Pons (tissue), 1 donor: ENCODE measurements around the gene OTC.

Experiments used
- DNase-seq: peaks from one replicate; pipeline ENCODE4 v3.0.0-alpha.2; 2016; ENCODE audit warnings: low spot score

OTC gene

GRCh38 chrX:38357747-38358673 is 5.6 kb downstream of the OTC start:
- DNase-seq: no peak

DNA sequence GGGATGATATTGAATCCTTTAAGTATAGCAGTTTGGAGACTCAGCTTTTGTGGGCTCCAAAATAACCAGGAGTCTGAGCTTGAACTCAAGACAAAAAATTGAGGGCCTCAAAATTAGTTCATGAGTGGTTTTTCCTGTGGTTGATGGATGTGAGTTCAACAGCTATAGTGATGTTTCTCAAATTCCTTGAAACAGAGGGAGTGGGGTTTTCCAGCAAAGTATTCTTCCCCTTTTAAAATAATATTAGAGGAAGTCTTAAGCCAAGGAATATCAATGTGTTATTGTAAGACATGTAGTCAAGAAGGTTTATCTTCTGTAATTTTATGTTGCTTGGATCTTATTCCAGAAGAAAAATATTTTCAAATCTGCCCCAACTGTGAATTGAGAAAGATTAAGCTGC is 10.6 kb downstream of the OTC start:
- no peak for DNase-seq

GRCh38 chrX:38365954-38366353 is 13.6 kb downstream of the OTC start:
- DNase-seq: peak; percentile 36

- no peak for DNase-seq
Observed at GRCh38 chrX:38368774-38369173, 16.4 kb downstream of the OTC start.

- no peak for DNase-seq
Observed at GRCh38 chrX:38371641-38372040, 19.2 kb downstream of the OTC start.

- DNase-seq: no peak
Observed at GRCh38 chrX:38374431-38374830, 22.0 kb downstream of the OTC start.

DNA sequence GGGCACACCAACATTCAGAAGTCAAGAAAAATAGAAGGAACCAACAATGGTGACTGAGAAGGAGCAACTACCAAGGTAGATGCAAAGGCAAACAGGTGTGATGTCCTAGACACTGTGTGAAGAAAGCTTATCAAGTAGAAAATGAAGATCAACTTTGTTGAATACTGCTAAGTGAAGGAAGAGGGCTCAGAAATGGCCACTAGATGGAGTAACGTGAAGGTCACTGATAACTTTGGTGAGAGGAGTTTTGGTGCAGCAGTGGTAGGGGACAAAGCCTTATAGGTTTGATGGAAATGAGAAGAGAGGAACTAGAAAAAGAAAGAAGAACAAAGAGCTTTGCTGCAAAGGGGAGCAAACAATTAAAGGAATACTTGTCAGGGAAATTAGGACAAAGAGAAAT is 23.5 kb downstream of the OTC start:
- no peak for DNase-seq

DNA sequence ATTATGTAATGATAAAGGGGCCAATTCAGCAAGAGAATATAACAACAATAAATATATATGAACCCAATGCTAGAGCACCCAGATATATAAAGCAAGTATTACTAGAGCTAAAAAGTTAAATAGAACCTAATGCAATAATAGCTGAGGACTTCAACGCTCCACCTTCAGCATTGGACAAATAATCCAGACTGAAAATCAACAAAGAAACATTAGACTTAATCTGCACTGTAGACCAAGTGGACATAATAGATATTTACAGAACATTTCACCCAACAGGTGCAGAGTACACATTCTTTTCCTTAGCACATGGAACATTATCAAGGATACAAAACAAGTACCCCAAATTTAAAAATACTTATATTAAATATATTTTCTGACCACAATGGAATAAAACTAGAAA is 24.3 kb downstream of the OTC start:
- DNase-seq: no peak

- no peak for DNase-seq
Observed at GRCh38 chrX:38379088-38379487, 26.7 kb downstream of the OTC start.

DNA sequence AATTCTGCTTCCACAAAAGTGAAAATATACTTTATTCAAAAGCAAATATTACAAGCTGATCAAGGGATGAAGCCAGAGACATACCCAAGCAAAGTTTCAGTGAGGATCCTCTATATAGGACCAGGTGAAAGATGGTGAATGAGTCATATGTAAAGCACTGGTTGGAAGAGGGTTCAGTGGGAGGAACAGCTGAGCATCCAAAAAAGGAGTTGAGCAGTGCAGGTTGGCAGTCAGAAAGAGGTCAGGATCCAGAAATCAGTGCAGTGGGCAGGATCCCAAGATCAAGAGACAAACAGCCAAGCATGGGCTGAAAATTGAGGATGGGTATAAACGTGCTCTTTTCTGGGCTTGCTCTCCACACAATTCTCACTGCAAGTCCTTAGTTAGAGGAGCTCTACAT is 30.3 kb downstream of the OTC start:
- DNase-seq: no peak

DNA sequence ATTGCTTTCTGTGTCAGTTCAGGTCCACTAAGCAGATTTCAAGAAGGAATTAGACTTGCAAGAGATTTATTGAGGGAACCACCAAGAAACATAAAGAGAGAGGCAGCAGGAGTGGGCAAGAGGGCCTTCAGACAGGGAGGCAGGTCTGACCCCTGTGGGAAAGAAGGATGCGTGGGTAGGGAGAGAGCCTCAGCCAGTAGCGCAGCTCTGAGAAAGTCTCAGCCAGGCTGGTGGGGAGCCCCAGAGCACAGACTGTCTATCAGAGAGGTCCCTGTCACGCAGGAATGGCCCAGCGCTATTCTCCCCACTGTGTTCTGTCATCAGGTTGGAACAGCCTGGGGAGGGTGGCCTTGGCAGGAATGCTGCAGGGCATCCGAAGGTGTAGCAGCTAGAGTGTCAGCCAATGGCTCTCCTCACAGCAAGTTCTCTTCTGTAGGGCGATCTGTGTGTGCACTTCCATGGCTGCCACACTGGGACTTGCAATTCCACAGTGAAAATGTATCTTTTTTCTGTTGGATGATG is 48.0 kb downstream of the OTC start:
- no peak for DNase-seq

DNA sequence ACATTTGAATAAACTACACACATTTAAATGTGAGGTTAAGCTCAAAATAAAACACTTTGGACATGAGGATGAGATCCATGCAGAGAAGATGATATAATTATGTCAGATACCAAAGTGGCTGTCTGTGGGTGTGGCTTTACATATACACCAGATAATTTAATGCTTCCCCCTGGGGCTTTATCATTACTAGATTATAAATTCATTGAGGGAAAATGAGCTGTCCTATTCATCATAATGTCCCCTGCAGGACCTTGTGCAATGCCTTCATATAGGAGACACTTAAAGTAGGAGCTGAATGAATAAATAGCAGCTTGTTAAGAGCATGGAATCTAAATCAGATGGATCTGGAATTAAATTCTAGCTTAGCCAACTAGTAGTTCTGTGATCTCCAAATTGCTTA is 49.7 kb downstream of the OTC start:
- DNase-seq: no peak

GRCh38 chrX:38403834-38404233 is 51.4 kb downstream of the OTC start:
- no peak for DNase-seq

DNA sequence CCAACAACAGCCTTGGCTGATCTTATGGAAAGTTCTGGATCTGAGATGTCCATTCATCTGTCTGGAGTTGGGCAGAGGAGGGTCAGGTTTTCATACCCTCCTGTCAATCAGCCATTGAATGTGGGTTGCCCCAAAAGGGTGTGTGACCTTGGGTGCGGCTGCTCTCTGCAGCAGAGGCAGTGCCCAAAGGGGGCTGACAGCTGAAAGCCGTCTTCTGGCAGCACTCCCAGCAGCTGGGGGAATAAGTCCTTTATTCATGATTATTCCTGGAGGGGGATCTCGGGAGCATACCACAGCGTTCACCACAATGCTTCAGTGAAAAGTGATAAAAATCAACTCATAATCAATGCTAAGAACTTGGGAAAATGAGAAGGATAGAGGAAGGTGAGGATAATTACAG is 54.7 kb downstream of the OTC start:
- no peak for DNase-seq

GRCh38 chrX:38409289-38409688 is 56.9 kb downstream of the OTC start:
- no peak for DNase-seq

DNA sequence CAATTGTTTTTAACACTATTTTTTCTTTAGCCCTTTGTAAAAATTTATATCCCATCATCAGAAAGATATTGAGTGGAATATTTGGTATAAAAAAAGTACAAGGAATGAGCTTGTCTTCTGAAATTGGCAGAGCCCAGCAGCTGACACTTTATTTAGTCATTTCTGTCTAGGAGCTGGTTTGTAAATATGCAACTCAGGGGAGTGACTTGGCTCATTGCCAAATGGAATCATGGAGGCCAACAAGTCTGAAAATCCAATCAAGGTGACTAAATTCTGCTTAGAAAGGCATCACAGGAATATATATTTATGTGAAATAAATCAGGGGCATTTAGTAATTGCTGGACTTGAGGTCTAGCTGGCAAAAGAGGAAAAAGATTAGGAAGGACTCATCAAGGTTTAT is 74.4 kb downstream of the OTC start:
- no peak for DNase-seq

DNA sequence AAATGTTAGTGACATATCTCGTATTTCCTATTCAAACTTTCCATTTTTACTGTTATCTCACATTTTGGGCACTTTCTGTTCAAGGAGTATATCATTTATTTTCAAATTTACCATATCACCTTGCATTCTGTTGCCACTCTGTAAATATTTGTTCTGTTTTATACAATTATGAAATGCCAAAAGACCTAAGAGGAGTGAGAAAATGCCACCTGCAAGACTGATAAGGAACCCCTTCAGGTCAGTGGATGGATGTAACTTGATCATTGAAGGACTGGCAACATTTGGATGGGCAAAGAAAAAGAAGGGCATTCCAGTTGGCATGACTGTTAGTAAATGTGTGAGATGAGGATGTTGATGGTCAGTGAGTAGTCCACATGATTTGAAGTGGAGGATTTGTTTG is 79.1 kb downstream of the OTC start:
- DNase-seq: no peak

- DNase-seq: no peak
Observed at GRCh38 chrX:38435130-38435529, 82.7 kb downstream of the OTC start.

DNA sequence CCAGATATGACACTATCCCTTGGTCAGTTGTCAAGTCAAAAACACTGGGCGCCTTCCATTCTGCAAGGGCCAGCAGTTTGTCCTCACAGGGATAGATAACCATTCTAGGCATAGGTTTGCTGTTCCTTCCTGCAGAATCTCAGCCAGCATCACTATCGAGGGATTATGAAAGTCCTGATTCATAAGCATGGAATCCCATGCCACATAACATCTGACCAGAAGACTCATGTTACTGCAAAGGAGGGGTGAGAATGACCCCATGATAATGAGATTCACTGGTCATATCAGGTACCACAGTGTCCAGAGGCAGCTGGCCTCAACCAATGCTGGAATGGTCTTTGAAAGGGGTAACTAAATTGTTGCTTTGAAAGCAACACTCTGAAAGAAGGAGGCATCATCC is 84.7 kb downstream of the OTC start:
- DNase-seq: no peak

DNA sequence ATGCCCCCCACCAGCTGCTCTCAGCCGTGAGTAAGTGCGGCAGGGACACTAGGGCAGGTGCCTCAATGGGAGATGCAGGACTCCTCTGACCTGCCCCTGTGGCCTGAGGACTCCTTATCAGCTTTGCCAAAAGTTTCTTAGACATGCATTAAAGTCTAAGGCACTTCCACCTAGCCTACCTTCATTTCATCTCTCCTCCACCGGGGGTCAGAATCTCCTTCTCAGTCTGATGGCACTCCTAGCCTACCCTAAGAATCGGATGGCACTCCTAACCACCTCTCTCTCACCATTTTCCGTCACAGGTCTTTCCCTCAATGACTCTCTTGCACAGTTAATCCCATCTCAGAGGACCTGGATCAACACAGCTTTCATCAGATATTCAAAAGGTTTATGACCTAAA is 85.9 kb downstream of the OTC start:
- DNase-seq: no peak

- no peak for DNase-seq
Observed at GRCh38 chrX:38452603-38453002, 100.2 kb downstream of the OTC start.

- DNase-seq: peak; percentile 45
Observed at GRCh38 chrX:38458071-38458470, 105.7 kb downstream of the OTC start.

GRCh38 chrX:38462257-38462656 is 109.9 kb downstream of the OTC start:
- DNase-seq: no peak

DNA sequence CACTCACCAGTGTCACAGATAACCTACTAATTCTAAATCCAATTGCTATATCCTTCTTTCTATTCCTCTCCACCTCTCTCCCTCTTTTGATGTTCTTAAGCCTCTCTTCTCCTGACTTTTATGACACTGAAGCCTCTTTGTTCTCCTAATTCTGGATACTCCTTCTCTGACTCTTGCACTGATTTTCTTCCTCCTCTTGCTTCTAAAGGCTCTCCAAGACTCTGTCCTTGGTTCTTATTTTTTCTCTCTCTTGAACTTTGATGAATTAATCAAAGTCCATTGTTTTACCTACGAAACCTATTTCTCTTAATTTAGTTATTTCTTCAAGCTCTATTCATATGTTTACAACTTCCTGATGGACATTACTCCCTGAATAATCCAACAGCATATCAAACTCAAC is 113.3 kb downstream of the OTC start:
- DNase-seq: no peak
